HG02852 (cell line): ENCODE measurements around the gene CCL11.
A peak's percentile ranks its signal among the peaks of the same experiment; 100 is the strongest.

Experiments
- ATAC-seq: cut with Tn5 transposase; IDR thresholded peaks from one replicate; pipeline ENCODE4 v1.9.1; 2021; ENCODE audit warnings: mild to moderate bottlenecking, moderate library complexity; ENCODE audit not compliant: unreplicated experiment

CCL11 gene

GRCh38 chr17:34285286-34285792, at the start of gene CCL11:
TSS of gene CCL11 (plus strand) at chr17:34285742. CDS start at chr17:34285809, 67 bp downstream.
- ATAC-seq = no peak

GRCh38 chr17:34236281-34236892, 49.2 kb upstream of the CCL11 start:
- no peak for ATAC-seq

- ATAC-seq = no peak
These were observed 48.1 kb upstream of the CCL11 start for GRCh38 chr17:34237458-34237857.

GRCh38 chr17:34241062-34241461, 44.5 kb upstream of the CCL11 start:
- no peak for ATAC-seq

GRCh38 chr17:34242587-34243363, 42.8 kb upstream of the CCL11 start:
- no peak for ATAC-seq

GRCh38 chr17:34243364-34244320, 41.9 kb upstream of the CCL11 start:
- no peak for ATAC-seq

- ATAC-seq = no peak
These were observed 40.1 kb upstream of the CCL11 start for GRCh38 chr17:34245351-34245905.

GRCh38 chr17:34246446-34246845, 39.1 kb upstream of the CCL11 start:
- ATAC-seq = no peak

- ATAC-seq = no peak
These were observed 38.7 kb upstream of the CCL11 start for GRCh38 chr17:34246881-34247280.

GRCh38 chr17:34248511-34249024, 37.0 kb upstream of the CCL11 start:
- no peak for ATAC-seq

GRCh38 chr17:34249061-34249460, 36.5 kb upstream of the CCL11 start:
- ATAC-seq = no peak

GRCh38 chr17:34249478-34249877, 36.1 kb upstream of the CCL11 start:
- ATAC-seq = no peak

GRCh38 chr17:34251186-34251585, 34.4 kb upstream of the CCL11 start:
- no peak for ATAC-seq

- peak; percentile 69 for ATAC-seq
These were observed 33.5 kb upstream of the CCL11 start for GRCh38 chr17:34252095-34252443.

GRCh38 chr17:34252444-34253138, 33.0 kb upstream of the CCL11 start:
- ATAC-seq = no peak

GRCh38 chr17:34253139-34253525, 32.4 kb upstream of the CCL11 start:
- ATAC-seq = no peak

GRCh38 chr17:34254146-34254545, 31.4 kb upstream of the CCL11 start:
- ATAC-seq = no peak

GRCh38 chr17:34254651-34255380, 30.7 kb upstream of the CCL11 start, which contains the start of gene CCL2:
TSS of gene CCL2 (plus strand) at chr17:34255285. CDS start at chr17:34255350, 65 bp downstream.
- no peak for ATAC-seq

- ATAC-seq = no peak
These were observed 30.2 kb upstream of the CCL11 start for GRCh38 chr17:34255381-34255732.
